ENCODE results near the gene PIK3CD. TPM values are rescaled to one million over a fixed set of nuclear protein-coding genes. Genes with fewer than 3 reads are reported as not detected.

PIK3CD gene
- total and polyA plus RNA-seq, 2 of the 4 experiments (the other 2 are of a cell fraction) = 5.0 to 12.1 TPM

DNA sequence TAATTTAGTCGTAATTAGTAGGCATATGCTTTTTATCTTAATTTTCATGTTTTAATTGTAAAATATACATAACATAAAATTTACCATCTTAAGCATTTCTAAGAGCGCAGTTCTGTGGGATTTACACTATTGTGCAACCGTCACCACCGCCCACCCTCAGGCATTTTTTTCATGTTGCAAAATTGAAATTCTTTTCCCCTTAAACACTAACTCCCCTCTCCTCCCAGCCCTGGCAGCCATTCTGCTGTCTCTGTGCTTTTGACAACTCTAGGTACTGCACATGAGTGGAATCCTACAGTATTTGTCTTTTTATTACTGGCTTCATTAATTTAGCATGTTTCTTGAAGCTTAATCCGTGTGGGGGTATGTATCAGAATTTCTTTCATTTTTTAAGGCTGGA, 7.8 kb downstream of the PIK3CD start:
- H3K4me1 ChIP-seq (ENCODE audit: control insufficient read depth, insufficient read depth, low read length) = peaks cover 5% of the 10 kb centered on the region; the same call in 1 of the 2 replicates
- H4K20me1 ChIP-seq (ENCODE audit: insufficient read depth, low read length) = no peaks in the 10 kb centered on the region
- POLR2A ChIA-PET (ENCODE audit: unreplicated experiment) = no interaction called here
- H2BK20ac ChIP-seq (ENCODE audit: low read depth, low read length) = 0 out of 2 replicates have a peak overlapping the region, but pooled peaks have one; percentile 49
- H3K56ac ChIP-seq (ENCODE audit: extremely low read depth, insufficient read depth, low read length) = no peak overlapping the region
- H4K5ac ChIP-seq (ENCODE audit: low read depth, low read length) = no peak overlapping the region
- in situ Hi-C loops (cut with MboI; ENCODE audit: low sequenced_read_pairs) = no loop called here
- H3K23ac ChIP-seq (ENCODE audit: low read depth, low read length) = no peak overlapping the region; the same call in 1 of the 2 replicates
- H3K9me3 ChIP-seq (ENCODE audit: control insufficient read depth, insufficient read depth, low read length) = no peaks in the 10 kb centered on the region
- peak overlapping the region; percentile 58 for H3K4ac ChIP-seq (ENCODE audit: low read depth, low read length)
- peak overlapping the region; percentile 64; the same call in 1 of the 3 replicates for H2BK15ac ChIP-seq (ENCODE audit: low read depth, low read length)
- H3K27me3 ChIP-seq (ENCODE audit: control insufficient read depth, insufficient read depth, low read length) = no peaks in the 10 kb centered on the region
- TF ChIP-seq MAZ (IDR thresholded peaks at IDR 0.05; ENCODE audit: borderline replicate concordance, low read depth, low read length) (peak; percentile 57; the same call in 1 of the 2 replicates), POLR2A (IDR thresholded peaks at IDR 0.05; ENCODE audit: low read depth, low read length) (no peak), CEBPB (IDR thresholded peaks at IDR 0.05; ENCODE audit: low read depth, low read length) (peak; percentile 100), MXI1 (IDR thresholded peaks at IDR 0.05; ENCODE audit: borderline replicate concordance, low read depth, low read length) (no peak; the same call in 1 of the 2 replicates), BHLHE40 (IDR thresholded peaks at IDR 0.05; ENCODE audit: low read depth, low read length) (no peak), MAFK (IDR thresholded peaks at IDR 0.05; ENCODE audit: low read depth, low read length) (peak; percentile 21; the same call in 1 of the 2 replicates), FOS (IDR thresholded peaks at IDR 0.05; ENCODE audit: low read depth, low read length) (0 out of 2 replicates have a peak, but pooled peaks have one; percentile 19)
- H4K91ac ChIP-seq (ENCODE audit: insufficient read depth, low read depth, low read length) = peak overlapping the region; percentile 72; the same call in 1 of the 2 replicates
- DNase-seq (peak; percentile 89), ATAC-seq (ENCODE audit: low read depth) (peak; percentile 97)
- no peaks in the 10 kb centered on the region for H3K79me1 ChIP-seq (ENCODE audit: low read depth in 1 of 2, low read length in 2 of 2)
- no peak overlapping the region for H3K14ac ChIP-seq (replicated peaks; ENCODE audit: low read depth, low read length)
- H2BK120ac ChIP-seq (ENCODE audit: low read depth, low read length) = peak overlapping the region; percentile 71
- no peak overlapping the region for H2AK9ac ChIP-seq (replicated peaks; ENCODE audit: low read depth, low read length, poor library complexity)
- H3K9ac ChIP-seq (ENCODE audit: low read depth, low read length) = no peak overlapping the region
- no peak overlapping the region for H3K4me3 ChIP-seq (ENCODE audit: insufficient read depth, low read depth, low read length)
- H4K8ac ChIP-seq (ENCODE audit: low read depth in 2 of 2, low read length in 2 of 2) = peak overlapping the region; percentile 67 to 73; a peak in 3 of 4 replicates
- intact Hi-C loops (cut with micrococcal nuclease) = no loop called here
- peak overlapping the region; percentile 77; the same call in 1 of the 2 replicates for H2AK5ac ChIP-seq (ENCODE audit: low read depth, low read length)
- peak overlapping the region; percentile 27 for H2BK5ac ChIP-seq (ENCODE audit: low read depth, low read length, poor library complexity, severe bottlenecking)
- dilution Hi-C loops (cut with HindIII; ENCODE audit: low sequenced_read_pairs, unreplicated experiment) = no loop called here
- no TSS peak for BruUV-seq (replicated peaks)
- 0 out of 2 replicates have a peak, but pooled peaks cover 3% of the 10 kb centered on the region for H3K9me1 ChIP-seq (ENCODE audit: insufficient read depth, low read length)
- CTCF ChIA-PET = no interaction called here
- H3K4me2 ChIP-seq (ENCODE audit: low read depth, low read length) = no peak overlapping the region
- WGBS, 2 experiments (ENCODE audit: extremely low coverage in 2 of 2, insufficient read length in 1 of 2) = 0% methylated on average over 2 of the region's 5 CpGs; no CpG with 5 or more reads in 1 of the 2 experiments
- H3K18ac ChIP-seq (ENCODE audit: low read depth, low read length) = peak overlapping the region; percentile 25; the same call in 1 of the 2 replicates
- peak overlapping the region; percentile 52 for H3K27ac ChIP-seq (ENCODE audit: insufficient read depth, low read length)
- H2AFZ ChIP-seq (replicated peaks; ENCODE audit: low read length, poor library complexity) = peak overlapping the region; percentile 0
- no peaks in the 10 kb centered on the region for H3K36me3 ChIP-seq (ENCODE audit: control insufficient read depth, insufficient read depth, low read length)

All from IMR-90 (cell line).